ENCODE measurements around the gene HSPB7.
"Not testable (repeated sequence)": the region's sequence is repeated elsewhere in the genome, so short reads cannot be mapped to it uniquely, and the experiment has no call there.

- TF ChIP-seq EZH2 (IDR thresholded peaks at IDR 0.05); POLR2AphosphoS5 (IDR thresholded peaks at IDR 0.05; ENCODE audit: borderline replicate concordance, low read depth, low read length): not testable (repeated sequence)
Observed at GRCh38 chr1:16057314-16057915, 39.6 kb upstream of the HSPB7 start.
